Caco-2 (cell line): ENCODE measurements around the gene PPP4R2. TPM values are rescaled to one million over a fixed set of nuclear protein-coding genes. Genes with fewer than 3 reads are reported as not detected.

Experiments
- BruUV-seq: library from RNA; stranded (reverse); fragments of 400-500 nt; replicated peaks from 2 replicates; lab custom pipeline; 2021; lab: Mats Ljungman, UMichigan
- CTCF ChIA-PET: fragments of 300-600 bp; sonication (Branson Sonifier 250); formaldehyde crosslinking; loops from one replicate; lab custom pipeline; 2022; ENCODE audit warnings: antibody characterized with exemption; lab: Charles Lee
- POLR2A ChIA-PET: fragments of 300-600 bp; sonication (Branson Sonifier 250); formaldehyde crosslinking; loops from one replicate; lab custom pipeline; 2022; ENCODE audit warnings: antibody characterized with exemption; lab: Charles Lee
- DNase-seq, 2 experiments: peaks; one replicate each; pipeline versions ENCODE4 v3.0.0 to v3.0.0-alpha.2; 2020 to 2022
- H3K27me3 ChIP-seq: replicated peaks from 2 replicates; pipeline ENCODE4 v1.6.0; 2011; ENCODE audit warnings: low read length; ENCODE audit not compliant: control insufficient read depth, insufficient read depth
- H3K36me3 ChIP-seq: 2 replicates; pipeline ENCODE4 v1.5.1; 2011; ENCODE audit warnings: low read length; ENCODE audit not compliant: control insufficient read depth, insufficient read depth
- H3K4me1 ChIP-seq: fragments of 250-450 bp; sonication (Bioruptor Pico); 2 replicates; pipeline ENCODE4 v1.5.1; 2020; ENCODE audit warnings: mild to moderate bottlenecking
- H3K4me3 ChIP-seq: 2 replicates; pipeline ENCODE4 v1.5.1; 2011; ENCODE audit warnings: low read depth, mild to moderate bottlenecking, control low read depth, low read length
- H3K9me3 ChIP-seq: fragments of 250-450 bp; sonication (Bioruptor Pico); 2 replicates; pipeline ENCODE4 v1.5.1; 2020; ENCODE audit warnings: mild to moderate bottlenecking, moderate library complexity
- H3K27ac Mint-ChIP-seq: one replicate; pipeline ENCODE4 v1.8.0; 2022; ENCODE audit warnings: mixed read lengths; ENCODE audit not compliant: unreplicated experiment
- H3K27me3 Mint-ChIP-seq: one replicate; pipeline ENCODE4 v1.8.0; 2022; ENCODE audit warnings: mixed read lengths; ENCODE audit not compliant: insufficient read depth, unreplicated experiment
- H3K36me3 Mint-ChIP-seq: one replicate; pipeline ENCODE4 v1.8.0; 2022; ENCODE audit warnings: mild to moderate bottlenecking, mixed read lengths; ENCODE audit not compliant: insufficient read depth, unreplicated experiment
- H3K4me1 Mint-ChIP-seq: one replicate; pipeline ENCODE4 v1.8.0; 2022; ENCODE audit warnings: low read depth, mixed read lengths; ENCODE audit not compliant: unreplicated experiment
- H3K4me3 Mint-ChIP-seq: one replicate; pipeline ENCODE4 v1.8.0; 2022; ENCODE audit warnings: mild to moderate bottlenecking, moderate library complexity, mixed read lengths; ENCODE audit not compliant: unreplicated experiment
- H3K9me3 Mint-ChIP-seq: one replicate; pipeline ENCODE4 v1.8.0; 2022; ENCODE audit warnings: mixed read lengths; ENCODE audit not compliant: unreplicated experiment
- CTCF ChIP-seq, 2 experiments: fragments of 200-600 bp in 1 of 2; IDR thresholded peaks; 1 replicate in 1 of 2; 2 replicates in 1 of 2; pipeline versions ENCODE4 v1.5.1 to v1.8.0; 2011 to 2022; ENCODE audit warnings: antibody characterized with exemption in 1 of 2, control low read depth in 1 of 2, inconsistent platforms in 1 of 2, low read depth in 1 of 2, low read length in 1 of 2, mild to moderate bottlenecking in 1 of 2, moderate library complexity in 1 of 2; ENCODE audit not compliant: insufficient read depth in 1 of 2, severe bottlenecking in 1 of 2, unreplicated experiment in 1 of 2
- intact Hi-C: fragments of 100-400 bp; cut with micrococcal nuclease; formaldehyde crosslinking; loops from one replicate; pipeline ENCODE4 v1.10.0; 2022; ENCODE audit not compliant: unreplicated experiment
- total RNA-seq: library from RNA; stranded (reverse); gene quantifications from 2 replicates; pipeline ENCODE4 v1.2.3, GENCODE V29; 2022

The PPP4R2 gene
- total RNA-seq, 1 experiment from 2014 or later: 91.3 TPM

GRCh38 chr3:72976281-72976741 is 20.3 kb upstream of the PPP4R2 start:
- TF ChIP-seq CTCF (IDR thresholded peaks at IDR 0.05; ENCODE audit: insufficient read depth in 1 of 2, low read depth in 1 of 2, low read length in 1 of 2, severe bottlenecking in 1 of 2, unreplicated experiment in 1 of 2): no peak
- ChIA-PET POLR2A (no interaction called here), CTCF (no interaction called here)
- Mint-ChIP-seq H3K4me3 (no peak overlapping the region), H3K27me3 (no peaks in the 10 kb centered on the region), H3K36me3 (peaks cover 8% of the 10 kb centered on the region), H3K4me1 (peaks cover 20% of the 10 kb centered on the region), H3K9me3 (no peaks in the 10 kb centered on the region), H3K27ac (no peak overlapping the region)
- DNase-seq: no peak
- no TSS peak for BruUV-seq
- Histone ChIP-seq H3K4me1 (peaks cover 37% of the 10 kb centered on the region), H3K27me3 (no peaks in the 10 kb centered on the region), H3K4me3 (no peak overlapping the region), H3K9me3 (no peaks in the 10 kb centered on the region), H3K36me3 (no peaks in the 10 kb centered on the region)
- intact Hi-C loops: no loop called here

- Histone ChIP-seq H3K9me3 (no peaks in the 10 kb centered on the region), H3K4me1 (peaks cover 33% of the 10 kb centered on the region), H3K4me3 (no peak overlapping the region), H3K36me3 (no peaks in the 10 kb centered on the region), H3K27me3 (no peaks in the 10 kb centered on the region)
- POLR2A ChIA-PET: no interaction called here
- Mint-ChIP-seq H3K4me1 (peaks cover 14% of the 10 kb centered on the region), H3K27me3 (no peaks in the 10 kb centered on the region), H3K27ac (no peak overlapping the region), H3K4me3 (no peak overlapping the region), H3K9me3 (no peaks in the 10 kb centered on the region), H3K36me3 (peaks cover 8% of the 10 kb centered on the region)
- CTCF ChIA-PET: no interaction called here
- intact Hi-C loops: no loop called here
- DNase-seq: no peak
- TF ChIP-seq CTCF (IDR thresholded peaks at IDR 0.05; ENCODE audit: insufficient read depth in 1 of 2, low read depth in 1 of 2, low read length in 1 of 2, severe bottlenecking in 1 of 2, unreplicated experiment in 1 of 2): no peak
- no TSS peak for BruUV-seq
These were observed 19.4 kb upstream of the PPP4R2 start for GRCh38 chr3:72977060-72977808.

- H3K9me3 ChIP-seq: peaks cover 9% of the 10 kb centered on the region
- no peak for TF ChIP-seq CTCF (IDR thresholded peaks at IDR 0.05; ENCODE audit: insufficient read depth in 1 of 2, low read depth in 1 of 2, low read length in 1 of 2, severe bottlenecking in 1 of 2, unreplicated experiment in 1 of 2)
- Mint-ChIP-seq H3K4me3 (no peak overlapping the region), H3K9me3 (peaks cover 18% of the 10 kb centered on the region), H3K36me3 (no peaks in the 10 kb centered on the region), H3K27ac (no peak overlapping the region), H3K27me3 (no peaks in the 10 kb centered on the region), H3K4me1 (peaks cover 12% of the 10 kb centered on the region)
- H3K27me3 ChIP-seq: no peaks in the 10 kb centered on the region
- no peaks in the 10 kb centered on the region for H3K36me3 ChIP-seq
- H3K4me3 ChIP-seq: no peak overlapping the region
- BruUV-seq: no TSS peak
- DNase-seq: no peak
- intact Hi-C loops: no loop called here
- H3K4me1 ChIP-seq: no peaks in the 10 kb centered on the region
- POLR2A ChIA-PET: no interaction called here
- CTCF ChIA-PET: no interaction called here
These were observed 13.8 kb upstream of the PPP4R2 start for GRCh38 chr3:72982609-72983366.
